AG10803 (cell line): ENCODE data around the gene RBMS3.

Source experiments
- DNase-seq: peaks from one replicate; pipeline ENCODE4 v3.0.0; 2010; ENCODE audit warnings: low read depth
- H3K4me3 ChIP-seq: 2 replicates; pipeline ENCODE4 v1.5.1; 2011; ENCODE audit warnings: mild to moderate bottlenecking, low read length, control low read depth
- TF ChIP-seq, protein P1 (sequence below): conservative IDR thresholded peaks from 2 replicates; pipeline ENCODE4 v1.5.1; 2011; ENCODE audit warnings: mild to moderate bottlenecking, low read length, control low read depth, inconsistent platforms

The RBMS3 gene

DNA sequence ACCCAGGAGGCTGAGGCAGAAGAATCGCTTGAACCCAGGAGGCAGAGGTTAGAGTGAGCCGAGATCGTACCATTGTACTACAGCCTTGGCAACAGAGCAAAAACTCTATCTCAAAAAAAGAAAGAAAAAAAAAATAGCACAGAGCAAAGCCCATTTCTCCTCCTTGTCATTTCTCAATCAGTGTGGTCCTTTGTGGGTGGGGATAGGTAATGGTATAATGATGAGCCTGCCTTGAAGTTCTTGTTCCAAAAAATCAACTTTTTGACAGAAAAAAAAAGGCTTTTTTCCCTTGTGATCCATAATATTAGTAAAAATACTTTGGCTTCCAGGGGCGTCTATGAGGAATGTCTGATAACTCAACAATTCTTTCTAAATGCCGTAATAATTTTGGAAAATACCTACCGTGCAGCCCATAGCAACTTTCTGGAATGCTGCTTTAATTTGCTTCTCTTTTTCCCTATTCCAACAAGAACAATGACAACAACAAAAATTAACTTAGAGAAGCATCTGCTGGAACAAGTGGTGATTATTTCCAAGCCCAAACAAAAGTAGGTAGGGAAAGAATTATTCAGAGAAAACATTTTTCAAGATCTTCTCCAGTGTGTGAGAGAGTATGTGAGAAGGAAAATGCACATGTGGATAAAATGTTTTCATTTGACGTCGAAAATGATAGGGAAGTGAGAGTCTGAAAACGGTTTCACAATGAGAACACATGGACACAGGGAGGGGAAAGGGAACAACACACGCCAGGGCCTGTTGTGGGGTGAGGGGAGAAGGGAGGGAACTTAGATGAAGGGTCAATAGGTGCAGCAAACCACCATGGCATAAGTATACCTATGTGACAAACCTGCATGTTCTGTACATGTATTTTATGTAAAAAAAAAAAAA, 337.8 kb downstream of the RBMS3 start:
- TF ChIP-seq, protein P1, sequence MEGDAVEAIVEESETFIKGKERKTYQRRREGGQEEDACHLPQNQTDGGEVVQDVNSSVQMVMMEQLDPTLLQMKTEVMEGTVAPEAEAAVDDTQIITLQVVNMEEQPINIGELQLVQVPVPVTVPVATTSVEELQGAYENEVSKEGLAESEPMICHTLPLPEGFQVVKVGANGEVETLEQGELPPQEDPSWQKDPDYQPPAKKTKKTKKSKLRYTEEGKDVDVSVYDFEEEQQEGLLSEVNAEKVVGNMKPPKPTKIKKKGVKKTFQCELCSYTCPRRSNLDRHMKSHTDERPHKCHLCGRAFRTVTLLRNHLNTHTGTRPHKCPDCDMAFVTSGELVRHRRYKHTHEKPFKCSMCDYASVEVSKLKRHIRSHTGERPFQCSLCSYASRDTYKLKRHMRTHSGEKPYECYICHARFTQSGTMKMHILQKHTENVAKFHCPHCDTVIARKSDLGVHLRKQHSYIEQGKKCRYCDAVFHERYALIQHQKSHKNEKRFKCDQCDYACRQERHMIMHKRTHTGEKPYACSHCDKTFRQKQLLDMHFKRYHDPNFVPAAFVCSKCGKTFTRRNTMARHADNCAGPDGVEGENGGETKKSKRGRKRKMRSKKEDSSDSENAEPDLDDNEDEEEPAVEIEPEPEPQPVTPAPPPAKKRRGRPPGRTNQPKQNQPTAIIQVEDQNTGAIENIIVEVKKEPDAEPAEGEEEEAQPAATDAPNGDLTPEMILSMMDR = no peak
- peak; percentile 71 for DNase-seq

DNA sequence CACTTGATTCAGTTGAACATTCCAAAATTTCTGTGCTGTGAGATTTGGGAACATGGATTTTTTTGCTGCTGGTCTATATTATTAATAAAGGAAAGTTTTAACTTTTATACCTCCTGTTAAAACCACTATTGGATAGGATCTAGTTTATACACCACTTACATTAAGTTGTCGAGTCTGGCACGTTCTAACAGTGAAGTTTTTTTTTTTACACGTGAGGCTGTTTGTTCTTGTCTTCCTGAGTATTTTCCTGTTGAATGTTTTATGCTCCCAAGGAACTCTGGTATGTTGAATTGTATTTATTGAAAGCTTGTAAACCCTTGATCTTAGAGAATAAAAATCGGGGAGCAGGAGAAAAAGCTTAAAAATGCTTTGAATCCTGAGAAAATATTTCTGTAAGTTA, 338.8 kb downstream of the RBMS3 start:
- no peak overlapping the region for H3K4me3 ChIP-seq
- DNase-seq = no peak
- TF ChIP-seq, protein P1 = no peak

More for the DNA sequence above, 337.8 kb downstream of the RBMS3 start:
- H3K4me3 ChIP-seq = no peak overlapping the region

DNA sequence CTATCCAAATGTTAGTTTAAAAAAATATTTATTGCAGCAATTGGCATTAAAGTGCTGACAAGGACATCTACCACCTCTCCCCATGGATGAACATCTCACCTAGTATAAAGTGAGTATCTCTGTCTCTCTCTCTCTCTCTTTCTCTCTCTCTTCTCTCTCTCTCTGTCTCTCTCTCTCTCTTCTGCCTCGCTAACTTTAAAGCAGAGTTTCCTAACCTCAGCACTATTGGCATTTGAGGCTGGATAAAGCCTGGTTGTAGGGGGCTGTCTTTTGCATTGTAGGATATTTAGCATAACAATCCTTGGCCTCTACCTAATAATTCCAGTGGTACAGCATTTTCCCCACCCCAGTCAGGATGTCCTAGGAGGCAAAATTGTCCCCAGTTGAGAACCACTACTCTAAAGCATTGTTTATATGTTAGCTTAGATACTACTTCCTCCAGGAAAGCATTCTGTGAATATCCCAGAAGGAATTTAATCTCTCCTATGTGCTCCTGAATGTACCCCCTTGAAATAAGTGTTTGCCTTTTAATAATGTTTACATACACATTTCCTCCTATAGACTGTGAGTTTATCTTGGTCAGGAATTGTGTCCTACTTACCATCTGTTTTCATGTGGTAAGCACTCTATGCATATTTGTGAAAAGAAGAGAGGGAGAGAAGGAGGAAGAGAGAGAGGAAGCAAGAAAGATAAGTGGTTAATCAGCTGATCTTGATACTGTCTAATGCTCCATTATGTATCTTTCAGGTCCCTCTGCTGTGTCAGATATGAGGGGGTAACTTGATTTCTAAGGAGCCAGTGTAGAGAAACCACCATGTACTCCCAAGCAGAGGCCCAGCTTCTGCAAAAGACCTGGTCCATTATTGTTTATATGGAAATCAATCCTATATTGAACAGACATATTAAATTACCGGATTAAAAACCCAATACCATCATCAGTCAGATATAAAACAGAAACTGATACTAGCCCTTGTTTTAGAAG, 346.6 kb downstream of the RBMS3 start:
- TF ChIP-seq, protein P1 = no peak
- H3K4me3 ChIP-seq = no peak overlapping the region
- DNase-seq = no peak

DNA sequence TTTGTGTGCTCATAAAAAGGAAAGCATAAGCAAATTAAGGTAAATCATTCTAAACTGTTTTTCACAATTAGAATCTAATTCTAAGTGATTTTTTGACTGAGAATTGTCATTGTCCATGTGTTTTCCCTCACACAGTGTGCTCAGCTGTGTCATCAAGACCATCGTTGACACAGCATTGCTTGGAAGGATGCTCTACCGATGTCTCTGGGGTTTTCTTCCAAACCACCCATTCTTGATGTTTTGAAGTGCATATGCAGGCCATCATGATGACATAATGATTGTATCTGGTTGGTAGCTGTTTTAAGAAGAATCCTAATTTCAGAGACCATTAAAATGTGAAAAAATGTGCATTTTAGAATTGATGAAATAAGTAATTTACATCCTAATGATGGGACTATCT, 347.9 kb downstream of the RBMS3 start:
- no peak overlapping the region for H3K4me3 ChIP-seq
- TF ChIP-seq, protein P1 = no peak
- DNase-seq = no peak

DNA sequence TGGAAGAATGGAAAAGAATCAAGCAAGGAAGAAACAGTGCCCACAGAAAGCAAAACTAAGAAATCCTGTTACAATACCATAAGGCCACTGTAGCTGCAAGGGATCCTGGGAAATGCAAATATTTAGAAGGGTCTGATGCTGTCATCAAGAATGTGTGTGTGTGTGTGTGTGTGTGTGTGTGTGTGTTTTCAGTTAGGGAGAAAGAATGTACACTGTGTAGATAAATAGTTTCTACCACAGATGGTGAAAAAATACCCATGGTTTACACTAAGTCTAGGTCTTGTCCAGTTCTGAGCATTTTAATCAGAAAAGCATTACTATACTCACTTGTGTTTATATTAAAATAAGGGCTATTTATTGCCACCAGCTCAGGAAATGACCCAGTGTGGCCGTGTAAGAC, 355.0 kb downstream of the RBMS3 start:
- no peak for DNase-seq
- TF ChIP-seq, protein P1 = no peak

DNA sequence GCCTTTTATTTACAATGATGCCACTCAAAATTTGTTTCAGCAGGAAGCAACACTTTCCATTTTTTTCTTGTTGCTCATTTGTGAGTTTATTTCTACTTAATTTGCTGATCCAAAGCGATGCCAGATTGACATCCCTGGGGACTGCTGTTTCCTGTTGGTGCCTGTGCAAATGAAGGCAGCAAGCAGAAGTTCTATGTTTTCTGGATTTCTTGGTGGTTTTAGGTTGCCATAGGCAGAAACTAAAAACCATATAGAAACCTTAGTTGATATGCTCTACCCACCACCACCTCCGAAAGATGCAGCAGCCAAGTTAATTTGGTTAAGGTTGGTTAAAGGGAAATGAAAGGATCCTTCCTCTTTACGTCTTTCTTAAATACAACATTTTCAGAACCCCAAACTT, 356.2 kb downstream of the RBMS3 start:
- TF ChIP-seq, protein P1 = no peak
- no peak overlapping the region for H3K4me3 ChIP-seq
- DNase-seq = peak; percentile 21

More for the DNA sequence above, 355.0 kb downstream of the RBMS3 start:
- no peak overlapping the region for H3K4me3 ChIP-seq
